ENCODE measurements around the gene LPCAT1.

DNA sequence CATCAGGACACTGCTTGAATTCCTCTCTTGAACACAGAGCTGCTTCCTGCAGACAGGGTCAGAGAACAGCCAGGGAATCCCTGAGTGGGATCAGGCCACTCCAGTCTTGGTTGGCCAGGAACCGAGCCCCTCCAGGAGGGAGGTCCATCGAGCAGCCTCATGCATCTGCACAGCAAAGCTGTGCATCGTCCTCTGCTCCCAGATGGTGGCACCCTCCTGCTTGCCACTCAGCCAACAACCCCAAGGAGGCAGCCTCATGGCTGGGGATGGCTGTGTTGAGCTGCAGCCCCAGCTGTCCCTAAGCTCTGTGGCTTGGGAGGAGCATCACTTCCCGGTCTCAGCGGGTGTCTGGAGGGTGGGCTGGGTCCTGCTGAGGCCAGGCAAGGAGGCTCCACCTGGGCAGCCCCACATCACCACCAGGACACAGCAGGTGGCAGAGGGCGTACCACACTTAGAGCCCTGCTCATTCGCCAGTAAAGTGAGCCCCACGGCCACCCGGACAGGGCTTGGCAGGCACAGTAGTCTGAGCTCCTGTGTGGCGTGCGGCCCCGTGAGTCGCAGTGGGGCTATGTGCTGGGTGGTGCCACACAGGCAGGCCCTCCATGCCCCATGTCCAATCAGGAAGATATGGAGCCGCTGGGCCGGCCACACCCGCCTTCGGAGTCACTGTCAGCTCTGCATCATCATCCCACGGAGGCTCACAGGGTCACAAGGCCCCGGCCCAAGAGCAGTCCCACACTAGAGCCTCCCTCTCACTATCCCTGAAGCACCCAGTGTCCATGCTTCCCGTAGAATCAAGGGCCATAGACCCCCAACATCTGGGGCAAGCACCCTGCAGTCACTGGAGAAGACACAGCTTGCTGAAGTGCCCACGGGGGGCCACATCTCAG lies 11.9 kb downstream of the LPCAT1 start:
- no peak for TF ChIP-seq CTCF (IDR thresholded peaks at IDR 0.05)
- no peak for TF ChIP-seq POLR2A (IDR thresholded peaks at IDR 0.05)
- no peak for TF ChIP-seq POLR2AphosphoS5 (IDR thresholded peaks at IDR 0.05)

Data from stomach (tissue), 4 donors.